Liver (tissue), 9 donors: ENCODE data around the gene GMDS. TPM values are rescaled to one million over a fixed set of nuclear protein-coding genes. Genes with fewer than 3 reads are reported as not detected.

ENCODE experiments used
- DNase-seq: peaks from one replicate; pipeline ENCODE4 v3.0.0-alpha.2; 2017; ENCODE audit warnings: low spot score
- H3K27ac ChIP-seq, 2 donors: one replicate each; pipeline ENCODE4 v1.7.0; 2013; ENCODE audit warnings: inconsistent platforms in 2 of 2, low read length in 2 of 2, control low read depth in 1 of 2, low read depth in 1 of 2, mild to moderate bottlenecking in 1 of 2
- H3K27me3 ChIP-seq, 4 donors: one replicate each; pipeline versions ENCODE4 v1.6.1 to v1.7.0; 2013; ENCODE audit warnings: low read length in 3 of 4, inconsistent platforms in 1 of 4, mild to moderate bottlenecking in 1 of 4, moderate library complexity in 1 of 4; ENCODE audit not compliant: control insufficient read depth in 4 of 4, insufficient read depth in 4 of 4
- H3K36me3 ChIP-seq, 4 donors: one replicate each; pipeline versions ENCODE4 v1.6.1 to v1.7.0; 2013; ENCODE audit warnings: low read length in 3 of 4, mild to moderate bottlenecking in 3 of 4, low read depth in 1 of 4, moderate library complexity in 1 of 4; ENCODE audit not compliant: control insufficient read depth in 4 of 4, insufficient read depth in 3 of 4
- H3K4me1 ChIP-seq, 4 donors: one replicate each; pipeline versions ENCODE4 v1.6.1 to v1.7.0; 2013; ENCODE audit warnings: low read length in 3 of 4, mild to moderate bottlenecking in 3 of 4, moderate library complexity in 1 of 4; ENCODE audit not compliant: control insufficient read depth in 4 of 4, insufficient read depth in 4 of 4
- H3K4me3 ChIP-seq, 3 donors: one replicate each; pipeline versions ENCODE4 v1.6.1 to v1.7.0; 2013; ENCODE audit warnings: low read length in 3 of 3, control low read depth in 1 of 3, low read depth in 1 of 3, mild to moderate bottlenecking in 1 of 3
- H3K9ac ChIP-seq, 2 donors: one replicate each; pipeline ENCODE4 v1.7.0; 2013; ENCODE audit warnings: low read length in 2 of 2, mild to moderate bottlenecking in 2 of 2, moderate library complexity in 2 of 2, control low read depth in 1 of 2, low read depth in 1 of 2
- H3K9me3 ChIP-seq, 4 donors: one replicate each; pipeline versions ENCODE4 v1.6.1 to v1.7.0; 2013; ENCODE audit warnings: low read length in 3 of 4; ENCODE audit not compliant: control insufficient read depth in 4 of 4
- EGR1 ChIP-seq, 2 donors: IDR thresholded peaks; 2 replicates each; pipeline ENCODE4 v1.6.1; 2016 to 2018; ENCODE audit warnings: antibody characterized with exemption in 2 of 2, low read depth in 2 of 2
- FOXA2 ChIP-seq: IDR thresholded peaks from 2 replicates; pipeline ENCODE4 v1.6.1; 2016; ENCODE audit warnings: antibody characterized with exemption
- HNF4A ChIP-seq, 2 donors: conservative IDR thresholded peaks; 2 replicates each; pipeline ENCODE4 v1.6.1; 2016; ENCODE audit warnings: antibody characterized with exemption in 2 of 2, mild to moderate bottlenecking in 2 of 2
- HNF4G ChIP-seq: IDR thresholded peaks from 2 replicates; pipeline ENCODE4 v1.6.1; 2016; ENCODE audit warnings: antibody characterized with exemption
- JUND ChIP-seq, 2 donors: IDR thresholded peaks; 2 replicates each; pipeline ENCODE4 v1.6.1; 2016; ENCODE audit warnings: antibody characterized with exemption in 2 of 2
- NR2F2 ChIP-seq: IDR thresholded peaks from 2 replicates; pipeline ENCODE4 v1.6.1; 2016; ENCODE audit warnings: antibody characterized with exemption
- TAF1 ChIP-seq: conservative IDR thresholded peaks from 2 replicates; pipeline ENCODE4 v1.6.1; 2016; ENCODE audit warnings: antibody characterized with exemption, mild to moderate bottlenecking
- YY1 ChIP-seq: IDR thresholded peaks from 2 replicates; pipeline ENCODE4 v1.6.1; 2016; ENCODE audit warnings: antibody characterized with exemption, mild to moderate bottlenecking
- WGBS: extraction: QIAGEN DNeasy Blood & Tissue Kit; methylation state at CpG from one replicate; pipeline ENCODE4 v1.1.7; 2013; 5-methylcytosine and 5-hydroxymethylcytosine counted together
- polyA plus RNA-seq, 2 donors: library from polyadenylated mRNA; stranded (reverse) in 1 of 2; unstranded in 1 of 2; fragments of 200-250 nt in 1 of 2; fragments of >200 nt in 1 of 2; fragmentation: Nextera tagmentation in 1 of 2; extraction: Ambion mirVana in 1 of 2; gene quantifications; one replicate each; pipeline versions ENCODE4 v1.2.1 to v1.2.3, GENCODE V29; 2013 to 2015
- total RNA-seq, 2 donors: library from RNA; depleted of rRNA; stranded (reverse); fragments of >200 nt; gene quantifications; one replicate each; pipeline ENCODE4 v1.2.3, GENCODE V29; 2014
- TF ChIP-seq, protein P1 (sequence below): IDR thresholded peaks from 2 replicates; pipeline ENCODE4 v1.6.1; 2016; ENCODE audit warnings: antibody characterized with exemption
- TF ChIP-seq, protein P2 (sequence below): IDR thresholded peaks from 2 replicates; pipeline ENCODE4 v1.6.1; 2016; ENCODE audit warnings: antibody characterized with exemption
- TF ChIP-seq, protein P3 (sequence below): IDR thresholded peaks from 2 replicates; pipeline ENCODE4 v1.6.1; 2016; ENCODE audit warnings: antibody characterized with exemption
- TF ChIP-seq, protein P4 (sequence below): fragments of 150-350 bp; IDR thresholded peaks from 2 replicates; pipeline ENCODE4 v1.5.1; 2017; ENCODE audit warnings: improper control_type of control experiment, low read depth, low read length; ENCODE audit not compliant: missing input control
- donor health status: healthy.
- donor health status: healthy.
- donor health status: healthy.
- donor health status: healthy.
- donor health status: healthy.

The GMDS gene
- total and polyA plus RNA-seq, 4 donors, result 3.5 to 15.6 (median 13.0) TPM

DNA sequence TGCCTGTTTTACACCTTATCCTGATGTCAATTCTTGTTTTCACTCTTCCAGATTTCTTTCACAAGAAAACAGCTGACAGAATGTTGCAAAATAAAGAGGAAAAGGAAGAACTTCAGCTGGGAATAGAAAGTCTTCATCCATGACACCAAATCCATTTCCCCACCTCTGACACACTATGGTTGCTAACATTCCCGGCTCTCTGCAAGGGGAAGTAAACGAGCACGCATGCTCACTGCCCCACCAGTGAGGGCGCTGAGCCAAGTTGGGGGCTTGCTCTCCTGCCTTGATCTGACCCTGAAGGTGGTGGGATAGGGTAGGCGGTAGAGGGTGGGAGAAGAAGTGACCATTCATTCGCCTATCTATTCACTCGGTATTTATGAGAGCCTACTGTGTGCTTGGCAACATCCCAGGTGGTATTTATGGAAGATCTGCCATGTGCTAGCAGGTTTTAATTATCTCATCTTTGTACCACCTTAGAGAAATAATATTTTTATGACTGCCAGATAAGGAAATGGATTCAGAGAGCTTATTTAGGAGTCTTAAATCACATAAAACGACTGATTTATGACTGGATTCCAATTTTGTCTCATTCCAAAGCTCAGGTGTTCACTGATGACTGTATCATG, 429.5 kb downstream of the GMDS start (continued):
- TF ChIP-seq, protein P1, sequence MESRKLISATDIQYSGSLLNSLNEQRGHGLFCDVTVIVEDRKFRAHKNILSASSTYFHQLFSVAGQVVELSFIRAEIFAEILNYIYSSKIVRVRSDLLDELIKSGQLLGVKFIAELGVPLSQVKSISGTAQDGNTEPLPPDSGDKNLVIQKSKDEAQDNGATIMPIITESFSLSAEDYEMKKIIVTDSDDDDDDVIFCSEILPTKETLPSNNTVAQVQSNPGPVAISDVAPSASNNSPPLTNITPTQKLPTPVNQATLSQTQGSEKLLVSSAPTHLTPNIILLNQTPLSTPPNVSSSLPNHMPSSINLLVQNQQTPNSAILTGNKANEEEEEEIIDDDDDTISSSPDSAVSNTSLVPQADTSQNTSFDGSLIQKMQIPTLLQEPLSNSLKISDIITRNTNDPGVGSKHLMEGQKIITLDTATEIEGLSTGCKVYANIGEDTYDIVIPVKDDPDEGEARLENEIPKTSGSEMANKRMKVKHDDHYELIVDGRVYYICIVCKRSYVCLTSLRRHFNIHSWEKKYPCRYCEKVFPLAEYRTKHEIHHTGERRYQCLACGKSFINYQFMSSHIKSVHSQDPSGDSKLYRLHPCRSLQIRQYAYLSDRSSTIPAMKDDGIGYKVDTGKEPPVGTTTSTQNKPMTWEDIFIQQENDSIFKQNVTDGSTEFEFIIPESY, result no peak

DNA sequence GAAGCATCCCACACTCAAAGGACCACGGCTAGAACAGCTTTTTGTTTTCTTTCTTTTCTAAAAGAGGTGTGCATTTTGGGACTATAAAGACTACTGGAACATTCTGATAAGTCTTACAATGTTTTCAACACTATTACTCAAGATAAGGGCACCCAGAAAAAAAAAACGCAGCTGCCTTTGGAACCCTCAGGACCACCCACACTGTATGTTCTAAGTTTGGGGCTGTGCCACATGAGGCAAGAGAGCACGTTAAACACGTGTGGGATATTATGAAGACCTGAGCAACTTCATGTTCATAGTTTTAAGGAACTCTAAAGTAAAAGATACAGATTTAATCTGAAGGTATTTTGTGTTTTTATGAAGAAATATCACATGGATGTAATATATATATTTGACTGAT, 431.1 kb downstream of the GMDS start:
- no peak for DNase-seq
- no peak overlapping the region for H3K9ac ChIP-seq
- no peaks in the 10 kb centered on the region for H3K4me1 ChIP-seq
- H3K27ac ChIP-seq, result no peak overlapping the region
- TF ChIP-seq YY1 (no peak), NR2F2 (no peak), HNF4G (no peak), JUND (IDR thresholded peaks at IDR 0.05) (no peak), FOXA2 (no peak), EGR1 (IDR thresholded peaks at IDR 0.05; ENCODE audit: low read depth in 2 of 2) (no peak), TAF1 (no peak)
- TF ChIP-seq, protein P2, sequence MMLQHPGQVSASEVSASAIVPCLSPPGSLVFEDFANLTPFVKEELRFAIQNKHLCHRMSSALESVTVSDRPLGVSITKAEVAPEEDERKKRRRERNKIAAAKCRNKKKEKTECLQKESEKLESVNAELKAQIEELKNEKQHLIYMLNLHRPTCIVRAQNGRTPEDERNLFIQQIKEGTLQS, result no peak
- TF ChIP-seq, protein P3, sequence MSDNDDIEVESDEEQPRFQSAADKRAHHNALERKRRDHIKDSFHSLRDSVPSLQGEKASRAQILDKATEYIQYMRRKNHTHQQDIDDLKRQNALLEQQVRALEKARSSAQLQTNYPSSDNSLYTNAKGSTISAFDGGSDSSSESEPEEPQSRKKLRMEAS, result no peak
- TF ChIP-seq, protein P4, sequence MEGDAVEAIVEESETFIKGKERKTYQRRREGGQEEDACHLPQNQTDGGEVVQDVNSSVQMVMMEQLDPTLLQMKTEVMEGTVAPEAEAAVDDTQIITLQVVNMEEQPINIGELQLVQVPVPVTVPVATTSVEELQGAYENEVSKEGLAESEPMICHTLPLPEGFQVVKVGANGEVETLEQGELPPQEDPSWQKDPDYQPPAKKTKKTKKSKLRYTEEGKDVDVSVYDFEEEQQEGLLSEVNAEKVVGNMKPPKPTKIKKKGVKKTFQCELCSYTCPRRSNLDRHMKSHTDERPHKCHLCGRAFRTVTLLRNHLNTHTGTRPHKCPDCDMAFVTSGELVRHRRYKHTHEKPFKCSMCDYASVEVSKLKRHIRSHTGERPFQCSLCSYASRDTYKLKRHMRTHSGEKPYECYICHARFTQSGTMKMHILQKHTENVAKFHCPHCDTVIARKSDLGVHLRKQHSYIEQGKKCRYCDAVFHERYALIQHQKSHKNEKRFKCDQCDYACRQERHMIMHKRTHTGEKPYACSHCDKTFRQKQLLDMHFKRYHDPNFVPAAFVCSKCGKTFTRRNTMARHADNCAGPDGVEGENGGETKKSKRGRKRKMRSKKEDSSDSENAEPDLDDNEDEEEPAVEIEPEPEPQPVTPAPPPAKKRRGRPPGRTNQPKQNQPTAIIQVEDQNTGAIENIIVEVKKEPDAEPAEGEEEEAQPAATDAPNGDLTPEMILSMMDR, result no peak
- TF ChIP-seq, protein P1, result no peak
- H3K4me3 ChIP-seq, result no peak overlapping the region
- 81% methylated on average over 4 of the region's 4 CpGs for WGBS
- no peaks in the 10 kb centered on the region for H3K27me3 ChIP-seq
- no peaks in the 10 kb centered on the region for H3K9me3 ChIP-seq
- H3K36me3 ChIP-seq, result no peaks in the 10 kb centered on the region

DNA sequence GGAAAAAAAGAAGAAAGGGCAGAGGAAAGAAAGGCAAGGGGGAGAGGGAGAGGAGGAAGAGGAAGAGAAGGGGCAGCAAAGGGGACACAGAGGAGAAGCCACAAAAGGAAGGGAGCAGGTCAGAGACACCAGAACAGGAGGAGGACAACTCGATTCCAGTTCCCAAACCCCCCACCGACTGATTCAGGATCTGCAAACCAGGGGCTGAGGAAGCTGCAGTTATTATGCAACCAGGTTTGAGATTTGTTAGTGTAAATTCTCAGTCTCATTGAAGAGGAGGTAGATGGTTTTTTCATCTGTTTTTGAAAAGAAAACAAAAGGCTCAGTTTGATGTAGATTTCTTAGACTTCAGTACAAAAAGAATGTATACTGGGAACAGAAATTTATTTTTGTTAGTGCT, 432.9 kb downstream of the GMDS start:
- WGBS, result 69% methylated on average over 2 of the region's 2 CpGs
- DNase-seq, result no peak
- no peak overlapping the region for H3K9ac ChIP-seq

More for the DNA sequence above, 432.9 kb downstream of the GMDS start:
- H3K4me3 ChIP-seq, result no peak overlapping the region
- H3K27me3 ChIP-seq, result no peaks in the 10 kb centered on the region
- no peaks in the 10 kb centered on the region for H3K36me3 ChIP-seq
- no peak for TF ChIP-seq FOXA2
- TF ChIP-seq HNF4A (conservative IDR thresholded peaks at IDR 0.05), result no peak
- no peak for TF ChIP-seq NR2F2
- no peaks in the 10 kb centered on the region for H3K9me3 ChIP-seq
- H3K27ac ChIP-seq, result no peak overlapping the region
- H3K4me1 ChIP-seq, result no peaks in the 10 kb centered on the region
